DOHH2 (cell line): ENCODE data around the gene SEMA4D.

Experiments used
- H3F3A ChIP-seq: fragments of 200-600 bp; sonication (generic), shearing (Covaris generic); 2 replicates; pipeline ENCODE4 v1.6.0; 2016; ENCODE audit warnings: antibody characterized with exemption, mild to moderate bottlenecking; ENCODE audit not compliant: control insufficient read depth, insufficient read depth
- H3K27ac ChIP-seq: fragments of 200-600 bp; sonication (generic); 2 replicates; pipeline ENCODE4 v1.5.1; 2014; ENCODE audit warnings: low read depth, mild to moderate bottlenecking, low read length, moderate library complexity
- H3K27me3 ChIP-seq: fragments of 200-600 bp; sonication (generic); 2 replicates; pipeline ENCODE4 v1.6.1; 2014; ENCODE audit warnings: mild to moderate bottlenecking, low read length, mixed read lengths; ENCODE audit not compliant: control insufficient read depth
- H3K36me3 ChIP-seq: fragments of 200-600 bp; sonication (generic); 2 replicates; pipeline ENCODE4 v1.6.1; 2014; ENCODE audit warnings: mild to moderate bottlenecking, low read length, moderate library complexity, mixed read lengths; ENCODE audit not compliant: control insufficient read depth
- H3K4me1 ChIP-seq: fragments of 200-600 bp; sonication (generic); 2 replicates; pipeline ENCODE4 v1.6.1; 2014; ENCODE audit warnings: mild to moderate bottlenecking, low read length, mixed read lengths; ENCODE audit not compliant: control insufficient read depth
- H3K4me2 ChIP-seq: fragments of 200-600 bp; sonication (generic); 2 replicates; pipeline ENCODE4 v1.6.0; 2014; ENCODE audit warnings: mild to moderate bottlenecking, low read length, moderate library complexity
- H3K4me3 ChIP-seq: fragments of 200-600 bp; sonication (generic); 2 replicates; pipeline ENCODE4 v1.5.1; 2014; ENCODE audit warnings: mild to moderate bottlenecking, low read length, mixed read lengths
- H3K79me2 ChIP-seq: fragments of 200-600 bp; sonication (generic); 2 replicates; pipeline ENCODE4 v1.6.1; 2014; ENCODE audit warnings: mild to moderate bottlenecking, low read length, mixed read lengths; ENCODE audit not compliant: control insufficient read depth
- H3K9me2 ChIP-seq: fragments of 200-600 bp; sonication (generic); replicated peaks from 2 replicates; pipeline ENCODE4 v1.6.1; 2014; ENCODE audit warnings: mild to moderate bottlenecking, low read length, mixed read lengths; ENCODE audit not compliant: control insufficient read depth
- H3K9me3 ChIP-seq: fragments of 200-600 bp; sonication (generic); 2 replicates; pipeline ENCODE4 v1.6.1; 2014; ENCODE audit warnings: antibody characterized with exemption, low read length, mixed read lengths; ENCODE audit not compliant: control insufficient read depth, insufficient read depth
- H4K20me1 ChIP-seq: fragments of 200-600 bp; sonication (generic); 2 replicates; pipeline ENCODE4 v1.6.0; 2014; ENCODE audit warnings: low read depth, mild to moderate bottlenecking, antibody characterized with exemption, low read length, moderate library complexity; ENCODE audit not compliant: control insufficient read depth, insufficient read depth
- CTCF ChIP-seq: fragments of 200-600 bp; sonication (generic); IDR thresholded peaks from one replicate; pipeline ENCODE4 v1.5.1; 2014; ENCODE audit warnings: antibody characterized with exemption, mild to moderate bottlenecking, low read depth, low read length; ENCODE audit not compliant: poor library complexity, severe bottlenecking
- EZH2phosphoT487 ChIP-seq: fragments of 200-600 bp; sonication (generic); IDR thresholded peaks from 2 replicates; pipeline ENCODE4 v1.6.1; 2017; ENCODE audit warnings: borderline replicate concordance, mild to moderate bottlenecking, antibody characterized with exemption, low read length, moderate library complexity, mixed read lengths

The SEMA4D gene

GRCh38 chr9:89541798-89542197, 43.9 kb upstream of the SEMA4D start:
- H3F3A ChIP-seq, result no peaks in the 10 kb centered on the region
- peaks cover 15% of the 10 kb centered on the region for H3K27me3 ChIP-seq
- no peaks in the 10 kb centered on the region for H3K9me3 ChIP-seq
- peaks cover 15% of the 10 kb centered on the region for H3K4me1 ChIP-seq
- no peak overlapping the region for H3K4me2 ChIP-seq
- H3K79me2 ChIP-seq, result no peaks in the 10 kb centered on the region
- no peak for TF ChIP-seq EZH2phosphoT487
- TF ChIP-seq CTCF, result no peak
- no peak overlapping the region for H3K4me3 ChIP-seq
- no peaks in the 10 kb centered on the region for H3K36me3 ChIP-seq
- no peaks in the 10 kb centered on the region for H4K20me1 ChIP-seq
- no peaks in the 10 kb centered on the region for H3K9me2 ChIP-seq
- H3K27ac ChIP-seq, result no peak overlapping the region

- Histone ChIP-seq H3K4me1 (peaks cover 15% of the 10 kb centered on the region), H3K9me2 (no peaks in the 10 kb centered on the region), H3K27ac (no peak overlapping the region), H3K27me3 (peaks cover 15% of the 10 kb centered on the region), H3K9me3 (no peaks in the 10 kb centered on the region), H3K79me2 (no peaks in the 10 kb centered on the region), H3K36me3 (no peaks in the 10 kb centered on the region), H3K4me3 (no peak overlapping the region), H4K20me1 (no peaks in the 10 kb centered on the region), H3F3A (no peaks in the 10 kb centered on the region), H3K4me2 (no peak overlapping the region)
- no peak for TF ChIP-seq EZH2phosphoT487
- TF ChIP-seq CTCF, result no peak
These were observed 41.5 kb upstream of the SEMA4D start for GRCh38 chr9:89539374-89539773.

GRCh38 chr9:89538871-89539270, 41.0 kb upstream of the SEMA4D start:
- Histone ChIP-seq H3K27me3 (peaks cover 15% of the 10 kb centered on the region), H3K36me3 (no peaks in the 10 kb centered on the region), H3F3A (no peaks in the 10 kb centered on the region), H3K4me1 (peaks cover 15% of the 10 kb centered on the region), H3K9me2 (no peaks in the 10 kb centered on the region), H3K9me3 (no peaks in the 10 kb centered on the region), H3K27ac (no peak overlapping the region), H3K4me2 (no peak overlapping the region), H3K79me2 (no peaks in the 10 kb centered on the region), H4K20me1 (no peaks in the 10 kb centered on the region), H3K4me3 (no peak overlapping the region)
- TF ChIP-seq CTCF (no peak), EZH2phosphoT487 (no peak)

- H3K27ac ChIP-seq, result no peak overlapping the region
- TF ChIP-seq CTCF (no peak), EZH2phosphoT487 (no peak)
These were observed 39.3 kb upstream of the SEMA4D start for GRCh38 chr9:89537166-89537565.

More at GRCh38 chr9:89537166-89537565, 39.3 kb upstream of the SEMA4D start:
- Histone ChIP-seq H3K27me3 (peaks cover 6% of the 10 kb centered on the region), H3K9me3 (no peaks in the 10 kb centered on the region), H3K9me2 (no peaks in the 10 kb centered on the region), H3K36me3 (no peaks in the 10 kb centered on the region), H4K20me1 (no peaks in the 10 kb centered on the region), H3K4me2 (no peak overlapping the region), H3K79me2 (no peaks in the 10 kb centered on the region), H3K4me1 (peaks cover 9% of the 10 kb centered on the region), H3F3A (no peaks in the 10 kb centered on the region), H3K4me3 (no peak overlapping the region)
